Neural progenitor cell (in vitro differentiated cells): ENCODE data around the gene CTDSPL2. TPM values are rescaled to one million over a fixed set of nuclear protein-coding genes. Genes with fewer than 3 reads are reported as not detected.

ENCODE experiments used
- DNase-seq: peaks from one replicate; pipeline ENCODE4 v3.0.0-alpha.2; 2016; ENCODE audit warnings: low spot score
- H2AFZ ChIP-seq: fragments of 200-600 bp; sonication (generic); replicated peaks from 2 replicates; pipeline ENCODE4 v1.6.1; 2016; ENCODE audit warnings: antibody characterized with exemption
- H3F3A ChIP-seq: fragments of 200-600 bp; sonication (generic); 2 replicates; pipeline ENCODE4 v1.6.1; 2016; ENCODE audit warnings: antibody characterized with exemption, low read depth
- H3K27ac ChIP-seq: fragments of 200-600 bp; sonication (generic); 2 replicates; pipeline ENCODE4 v1.5.1; 2016; ENCODE audit warnings: mild to moderate bottlenecking
- H3K27me3 ChIP-seq: fragments of 200-600 bp; sonication (generic); 2 replicates; pipeline ENCODE4 v1.6.1; 2016; ENCODE audit warnings: mild to moderate bottlenecking, moderate library complexity
- H3K36me3 ChIP-seq: fragments of 200-600 bp; sonication (generic); 2 replicates; pipeline ENCODE4 v1.5.1; 2016
- H3K4me1 ChIP-seq: fragments of 200-600 bp; sonication (generic); 2 replicates; pipeline ENCODE4 v1.6.1; 2016; ENCODE audit warnings: mixed run types
- H3K4me2 ChIP-seq: fragments of 200-600 bp; sonication (generic); 2 replicates; pipeline ENCODE4 v1.6.1; 2016
- H3K4me3 ChIP-seq: fragments of 200-600 bp; sonication (generic); 2 replicates; pipeline ENCODE4 v1.5.1; 2016
- H3K79me2 ChIP-seq: fragments of 200-600 bp; sonication (generic); 2 replicates; pipeline ENCODE4 v1.6.1; 2016; ENCODE audit warnings: low read depth
- H3K9ac ChIP-seq: fragments of 200-600 bp; sonication (generic); 2 replicates; pipeline ENCODE4 v1.6.1; 2016
- H3K9me3 ChIP-seq: fragments of 200-600 bp; sonication (generic); 2 replicates; pipeline ENCODE4 v1.5.1; 2016; ENCODE audit warnings: low read depth
- H4K20me1 ChIP-seq: fragments of 200-600 bp; sonication (generic); 2 replicates; pipeline ENCODE4 v1.6.1; 2016; ENCODE audit warnings: low read depth
- H3K27ac Mint-ChIP-seq: 3 replicates; pipeline ENCODE4 v1.8.0; 2021; ENCODE audit warnings: mixed read lengths
- H3K27me3 Mint-ChIP-seq: 2 replicates; pipeline ENCODE4 v1.8.0; 2022; ENCODE audit warnings: low read depth, mild to moderate bottlenecking, inconsistent platforms, moderate library complexity, mixed read lengths; ENCODE audit not compliant: insufficient read depth
- H3K36me3 Mint-ChIP-seq: 3 replicates; pipeline ENCODE4 v1.8.0; 2021; ENCODE audit warnings: mixed read lengths
- H3K4me1 Mint-ChIP-seq: 3 replicates; pipeline ENCODE4 v1.8.0; 2021; ENCODE audit warnings: mixed read lengths
- H3K4me3 Mint-ChIP-seq: 3 replicates; pipeline ENCODE4 v1.8.0; 2021; ENCODE audit warnings: mild to moderate bottlenecking, moderate library complexity, mixed read lengths
- H3K9me3 Mint-ChIP-seq: 3 replicates; pipeline ENCODE4 v1.8.0; 2020; ENCODE audit warnings: mixed read lengths
- EZH2 ChIP-seq: fragments of 200-600 bp; sonication (generic); IDR thresholded peaks from 2 replicates; pipeline ENCODE4 v1.6.1; 2017; ENCODE audit warnings: antibody characterized with exemption, mild to moderate bottlenecking, moderate library complexity
- EZH2phosphoT487 ChIP-seq: fragments of 200-600 bp; sonication (generic); IDR thresholded peaks from 2 replicates; pipeline ENCODE4 v1.6.1; 2017; ENCODE audit warnings: antibody characterized with exemption
- total RNA-seq: library from RNA; depleted of rRNA; stranded (reverse); fragments of >200 nt; gene quantifications from 2 replicates; pipeline ENCODE4 v1.2.3, GENCODE V29; 2015; ENCODE audit warnings: low replicate concordance
- TF ChIP-seq, protein P1 (sequence below): fragments of 200-600 bp; sonication (generic); IDR thresholded peaks from 2 replicates; pipeline ENCODE4 v1.5.1; 2017; ENCODE audit warnings: antibody characterized with exemption, mild to moderate bottlenecking

Gene CTDSPL2
- total RNA-seq, 1 donor from 2014 or later, result 207 TPM

- H3K27me3 Mint-ChIP-seq, result peaks cover 3% of the 10 kb centered on the region
- no peak for DNase-seq
- H3K4me1 Mint-ChIP-seq, result no peaks in the 10 kb centered on the region
- H3K9me3 ChIP-seq, result no peaks in the 10 kb centered on the region
- no peaks in the 10 kb centered on the region for H3K4me1 ChIP-seq
- peaks cover 3% of the 10 kb centered on the region for H3F3A ChIP-seq
- no peaks in the 10 kb centered on the region for H3K79me2 ChIP-seq
- no peaks in the 10 kb centered on the region for H3K27me3 ChIP-seq
- TF ChIP-seq EZH2phosphoT487, result no peak
- TF ChIP-seq, protein P1, sequence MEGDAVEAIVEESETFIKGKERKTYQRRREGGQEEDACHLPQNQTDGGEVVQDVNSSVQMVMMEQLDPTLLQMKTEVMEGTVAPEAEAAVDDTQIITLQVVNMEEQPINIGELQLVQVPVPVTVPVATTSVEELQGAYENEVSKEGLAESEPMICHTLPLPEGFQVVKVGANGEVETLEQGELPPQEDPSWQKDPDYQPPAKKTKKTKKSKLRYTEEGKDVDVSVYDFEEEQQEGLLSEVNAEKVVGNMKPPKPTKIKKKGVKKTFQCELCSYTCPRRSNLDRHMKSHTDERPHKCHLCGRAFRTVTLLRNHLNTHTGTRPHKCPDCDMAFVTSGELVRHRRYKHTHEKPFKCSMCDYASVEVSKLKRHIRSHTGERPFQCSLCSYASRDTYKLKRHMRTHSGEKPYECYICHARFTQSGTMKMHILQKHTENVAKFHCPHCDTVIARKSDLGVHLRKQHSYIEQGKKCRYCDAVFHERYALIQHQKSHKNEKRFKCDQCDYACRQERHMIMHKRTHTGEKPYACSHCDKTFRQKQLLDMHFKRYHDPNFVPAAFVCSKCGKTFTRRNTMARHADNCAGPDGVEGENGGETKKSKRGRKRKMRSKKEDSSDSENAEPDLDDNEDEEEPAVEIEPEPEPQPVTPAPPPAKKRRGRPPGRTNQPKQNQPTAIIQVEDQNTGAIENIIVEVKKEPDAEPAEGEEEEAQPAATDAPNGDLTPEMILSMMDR, result no peak
- no peak for TF ChIP-seq EZH2
- no peak overlapping the region for H3K4me3 ChIP-seq
- H4K20me1 ChIP-seq, result no peaks in the 10 kb centered on the region
- H3K9ac ChIP-seq, result no peak overlapping the region
- H3K27ac Mint-ChIP-seq, result no peak overlapping the region
- no peaks in the 10 kb centered on the region for H3K9me3 Mint-ChIP-seq
- no peak overlapping the region for H2AFZ ChIP-seq
- H3K36me3 ChIP-seq, result no peaks in the 10 kb centered on the region
- no peak overlapping the region for H3K27ac ChIP-seq
- H3K4me2 ChIP-seq, result no peak overlapping the region
- no peak overlapping the region for H3K4me3 Mint-ChIP-seq
- peaks cover 8% of the 10 kb centered on the region for H3K36me3 Mint-ChIP-seq
Measured at GRCh38 chr15:44394062-44394461, 33.4 kb upstream of the CTDSPL2 start.

- H3K4me3 ChIP-seq, result no peak overlapping the region
- no peaks in the 10 kb centered on the region for H3K4me1 ChIP-seq
- H3K27ac ChIP-seq, result no peak overlapping the region
- no peaks in the 10 kb centered on the region for H3K79me2 ChIP-seq
- no peaks in the 10 kb centered on the region for H3K4me1 Mint-ChIP-seq
- TF ChIP-seq EZH2phosphoT487, result no peak
- TF ChIP-seq, protein P1, result no peak
- no peak for TF ChIP-seq EZH2
- H3K9me3 ChIP-seq, result no peaks in the 10 kb centered on the region
- no peak overlapping the region for H3K9ac ChIP-seq
- H3K27ac Mint-ChIP-seq, result no peak overlapping the region
- H2AFZ ChIP-seq, result no peak overlapping the region
- no peaks in the 10 kb centered on the region for H4K20me1 ChIP-seq
- no peaks in the 10 kb centered on the region for H3K27me3 ChIP-seq
- no peaks in the 10 kb centered on the region for H3K36me3 ChIP-seq
- H3K27me3 Mint-ChIP-seq, result peaks cover 3% of the 10 kb centered on the region
- no peak overlapping the region for H3K4me3 Mint-ChIP-seq
- H3K9me3 Mint-ChIP-seq, result no peaks in the 10 kb centered on the region
- peaks cover 8% of the 10 kb centered on the region for H3K36me3 Mint-ChIP-seq
- H3F3A ChIP-seq, result peaks cover 3% of the 10 kb centered on the region
- no peak overlapping the region for H3K4me2 ChIP-seq
- DNase-seq, result no peak
Measured at GRCh38 chr15:44394562-44394961, 32.9 kb upstream of the CTDSPL2 start.

DNA sequence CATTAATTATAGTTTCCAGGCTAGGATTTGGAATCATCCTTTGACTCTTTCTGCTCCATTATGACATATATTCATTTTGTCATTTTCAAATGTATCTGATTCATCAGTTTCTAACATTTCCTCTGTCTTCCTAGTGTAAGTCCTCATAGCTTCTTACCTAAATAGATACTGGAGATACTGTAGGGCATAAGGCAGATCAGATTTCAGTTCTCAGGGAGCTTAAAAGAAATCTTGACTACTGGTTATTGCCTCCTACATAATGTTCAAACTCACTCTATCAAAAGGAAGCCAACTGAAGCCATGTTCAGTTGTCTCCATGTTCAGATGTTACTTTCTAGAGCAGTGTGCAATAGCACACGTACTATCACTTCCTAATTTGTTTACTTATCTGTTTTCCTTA, 29.6 kb upstream of the CTDSPL2 start:
- no peak overlapping the region for H3K4me2 ChIP-seq
- H3K4me3 Mint-ChIP-seq, result no peak overlapping the region
- no peaks in the 10 kb centered on the region for H3K4me1 Mint-ChIP-seq
- H3K36me3 ChIP-seq, result no peaks in the 10 kb centered on the region
- no peak overlapping the region for H2AFZ ChIP-seq
- H3F3A ChIP-seq, result peaks cover 3% of the 10 kb centered on the region
- no peaks in the 10 kb centered on the region for H4K20me1 ChIP-seq
- no peak overlapping the region for H3K27ac ChIP-seq
- H3K27me3 ChIP-seq, result no peaks in the 10 kb centered on the region
- H3K4me1 ChIP-seq, result no peaks in the 10 kb centered on the region
- DNase-seq, result no peak
- no peak overlapping the region for H3K4me3 ChIP-seq
- peaks cover 6% of the 10 kb centered on the region for H3K36me3 Mint-ChIP-seq
- TF ChIP-seq, protein P1, result no peak
- TF ChIP-seq EZH2 (no peak), EZH2phosphoT487 (no peak)
- peaks cover 2% of the 10 kb centered on the region for H3K27me3 Mint-ChIP-seq
- no peak overlapping the region for H3K27ac Mint-ChIP-seq
- no peaks in the 10 kb centered on the region for H3K9me3 Mint-ChIP-seq
- no peak overlapping the region for H3K9ac ChIP-seq
- no peaks in the 10 kb centered on the region for H3K79me2 ChIP-seq
- H3K9me3 ChIP-seq, result no peaks in the 10 kb centered on the region
